ENCODE results near the gene SLC22A16.
A peak's percentile ranks its signal among the peaks of the same experiment; 100 is the strongest.
"Not testable (repeated sequence)": the region's sequence is repeated elsewhere in the genome, so short reads cannot be mapped to it uniquely, and the experiment has no call there.

SLC22A16 gene

DNA sequence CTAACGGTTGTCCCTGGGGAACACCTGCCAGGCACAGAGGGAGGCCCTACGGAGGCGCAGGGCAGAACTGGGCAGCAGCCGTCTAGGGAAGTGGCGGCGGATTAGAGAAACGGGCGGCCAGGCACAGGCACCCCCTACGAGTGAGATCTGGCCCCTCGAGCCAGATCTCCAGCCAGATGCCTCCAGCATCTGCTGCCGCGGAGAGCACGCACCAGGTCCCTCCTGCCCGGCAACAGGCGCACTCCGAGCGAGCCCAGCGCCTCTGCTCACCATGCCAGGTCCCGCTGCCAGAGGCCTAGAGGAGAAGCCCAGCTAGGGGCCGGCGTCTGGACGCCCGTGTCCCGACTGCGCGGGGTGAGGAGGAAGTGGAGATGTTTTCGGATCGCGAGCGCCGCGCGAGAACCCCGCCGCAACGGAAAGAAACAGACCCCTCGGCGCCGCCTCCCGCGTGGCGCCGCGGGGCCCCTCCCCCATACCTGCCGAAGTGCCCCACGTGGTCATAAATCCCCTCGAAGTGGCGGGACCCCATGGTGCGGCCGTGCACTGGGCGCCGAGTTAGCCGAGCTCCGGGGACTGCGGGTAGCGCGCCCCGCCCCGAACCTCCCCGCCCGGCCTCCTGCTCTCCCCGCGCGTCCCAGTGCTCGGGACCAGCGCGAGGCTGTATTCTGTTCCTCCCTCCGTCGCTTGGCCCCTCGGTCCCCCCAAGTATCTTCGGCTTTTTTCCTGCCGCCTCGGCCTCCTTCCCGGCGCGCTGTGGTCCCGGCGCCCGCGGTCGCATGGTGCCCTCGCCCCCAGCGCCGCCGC, at the start of gene SLC22A16:
SLC22A16 (minus strand) TSS at position 568 of the 804 bp plus-strand sequence; CDS start at position 529, 39 bp downstream.
- DNase-seq (ENCODE audit: low read depth in 2 of 2): no peak

DNA sequence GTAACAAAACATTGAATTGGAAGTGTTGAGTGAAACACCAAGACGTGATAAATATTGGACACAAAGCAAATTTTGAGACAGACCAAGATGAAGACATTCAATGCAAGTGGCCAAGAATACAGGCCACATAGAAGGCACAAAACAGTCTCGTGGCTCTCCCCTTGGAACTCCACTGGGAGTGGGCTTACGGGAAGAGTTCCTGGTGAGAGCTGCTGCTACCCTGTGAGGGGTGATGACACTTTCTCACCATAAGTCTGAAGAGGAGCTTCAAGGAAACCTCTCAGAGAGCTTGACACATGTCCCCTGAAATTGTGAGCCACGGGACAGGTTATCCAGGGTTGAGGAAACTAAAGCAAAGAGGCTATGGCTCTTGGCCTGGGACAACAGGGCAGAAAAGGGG, 48.6 kb upstream of the SLC22A16 start:
- no peak for DNase-seq (ENCODE audit: low read depth in 2 of 2)

DNA sequence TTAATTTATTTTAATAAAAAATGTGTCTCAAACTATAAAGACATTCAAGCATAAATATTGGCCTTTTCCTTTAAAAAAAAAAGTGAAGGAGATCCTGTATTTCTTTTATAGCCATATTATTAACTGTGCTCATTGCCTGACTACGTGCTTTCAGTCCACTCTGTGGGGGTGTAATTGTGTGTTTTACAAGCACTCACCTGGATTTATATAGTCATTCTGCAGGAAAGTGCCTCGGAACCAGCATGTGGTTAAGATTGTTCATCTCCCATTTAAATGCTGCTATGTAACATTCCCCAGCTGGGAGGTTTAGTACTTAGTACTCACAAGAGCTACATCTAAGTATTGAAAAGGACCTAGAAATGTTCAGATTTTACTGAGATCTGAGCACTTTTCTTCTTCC, 47.9 kb upstream of the SLC22A16 start:
- DNase-seq (ENCODE audit: low read depth in 2 of 2): no peak

GRCh38 chr6:110523451-110524021, 47.1 kb upstream of the SLC22A16 start:
- DNase-seq (ENCODE audit: low read depth in 2 of 2): no peak

- no peak for DNase-seq (ENCODE audit: low read depth in 2 of 2)
Observed at GRCh38 chr6:110522427-110522826, 46.0 kb upstream of the SLC22A16 start.

GRCh38 chr6:110520992-110521543, 44.7 kb upstream of the SLC22A16 start:
- DNase-seq (ENCODE audit: low read depth in 2 of 2): no peak

- no peak for DNase-seq (ENCODE audit: low read depth in 2 of 2)
Observed at GRCh38 chr6:110520209-110520965, 44.0 kb upstream of the SLC22A16 start.

GRCh38 chr6:110517601-110518281, 41.3 kb upstream of the SLC22A16 start:
- DNase-seq (ENCODE audit: low read depth in 2 of 2): no peak

GRCh38 chr6:110517034-110517433, 40.6 kb upstream of the SLC22A16 start:
- no peak for DNase-seq (ENCODE audit: low read depth in 2 of 2)

GRCh38 chr6:110514818-110515217, 38.4 kb upstream of the SLC22A16 start:
- DNase-seq (ENCODE audit: low read depth in 2 of 2): no peak

GRCh38 chr6:110512991-110513390, 36.6 kb upstream of the SLC22A16 start:
- no peak for DNase-seq (ENCODE audit: low read depth in 2 of 2)

DNA sequence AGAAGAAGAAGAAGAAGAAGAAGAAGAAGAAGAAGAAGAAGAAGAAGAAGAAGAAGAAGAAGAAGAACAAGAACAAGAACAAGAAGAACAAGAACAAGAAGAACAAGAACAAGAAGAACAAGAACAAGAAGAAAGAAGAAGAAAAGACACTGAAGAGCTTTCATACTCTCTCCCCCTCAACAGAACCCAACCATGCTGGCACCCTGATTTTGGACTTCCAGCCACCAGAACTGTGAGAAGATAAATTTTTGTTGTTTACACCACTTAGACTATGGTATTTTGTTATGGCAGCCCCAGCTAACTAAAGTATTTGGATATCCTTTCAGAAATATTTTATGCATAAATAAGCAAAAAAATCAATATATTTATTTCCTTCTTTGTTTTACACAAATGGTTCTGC, 36.1 kb upstream of the SLC22A16 start:
- DNase-seq (ENCODE audit: low read depth in 2 of 2): not testable (repeated sequence)

DNA sequence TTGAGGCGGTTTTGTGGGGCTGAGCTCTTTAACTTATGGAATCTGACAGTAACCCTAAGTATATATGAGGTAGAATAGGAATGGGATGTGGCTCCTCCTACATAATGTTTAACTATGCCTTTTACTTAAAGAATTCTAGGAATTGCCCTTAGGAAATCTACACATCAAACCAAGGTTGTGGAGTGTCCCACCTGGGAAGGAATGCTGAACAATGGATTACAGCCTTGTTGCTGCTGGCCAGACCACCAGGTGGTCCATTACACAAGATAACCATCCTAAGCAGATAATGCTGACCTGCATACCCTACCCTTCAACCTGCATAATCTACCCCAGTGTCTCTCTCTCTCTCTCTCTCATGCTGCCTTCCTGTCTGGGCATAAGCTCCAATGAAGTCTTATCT, 35.0 kb upstream of the SLC22A16 start:
- DNase-seq (ENCODE audit: low read depth in 2 of 2): no peak

- peak in 1 of 2 experiments; percentile 26 for DNase-seq (ENCODE audit: low read depth in 2 of 2)
Observed at GRCh38 chr6:110509617-110510241, 33.3 kb upstream of the SLC22A16 start.

GRCh38 chr6:110504891-110505290, 28.5 kb upstream of the SLC22A16 start:
- not testable (repeated sequence) for DNase-seq (ENCODE audit: low read depth in 2 of 2)

GRCh38 chr6:110495949-110496348, 19.5 kb upstream of the SLC22A16 start:
- DNase-seq (ENCODE audit: low read depth in 2 of 2): no peak

DNA sequence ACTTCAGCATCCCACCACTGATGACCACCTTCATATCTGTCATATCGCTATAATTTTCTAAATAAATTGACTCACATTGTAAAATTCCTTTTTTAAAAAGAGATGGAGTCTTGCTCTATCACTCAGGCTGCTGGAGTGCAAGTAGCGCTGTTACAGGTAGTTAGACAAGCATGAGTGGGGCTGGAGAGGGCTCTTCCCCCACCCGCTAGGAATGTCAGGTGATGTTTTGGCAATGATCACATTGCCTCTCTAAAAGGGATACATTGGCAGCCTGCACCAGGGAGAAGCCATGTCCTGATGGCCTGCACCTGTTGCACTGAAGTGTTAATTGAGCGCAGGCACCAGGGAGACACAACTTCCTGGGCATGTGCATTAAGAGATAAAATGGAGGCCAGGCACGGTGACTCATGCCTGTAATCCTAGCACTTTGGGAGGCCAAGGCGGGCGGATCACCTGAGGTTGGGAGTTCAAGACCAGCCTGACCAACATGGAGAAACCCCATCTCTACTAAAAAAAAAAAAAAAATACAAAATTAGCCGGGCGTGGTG, 16.9 kb upstream of the SLC22A16 start:
- no peak for DNase-seq (ENCODE audit: low read depth in 2 of 2)

GRCh38 chr6:110492584-110492983, 16.2 kb upstream of the SLC22A16 start:
- no peak for DNase-seq (ENCODE audit: low read depth in 2 of 2)

GRCh38 chr6:110491644-110492317, 15.4 kb upstream of the SLC22A16 start:
- no peak for DNase-seq (ENCODE audit: low read depth in 2 of 2)

DNA sequence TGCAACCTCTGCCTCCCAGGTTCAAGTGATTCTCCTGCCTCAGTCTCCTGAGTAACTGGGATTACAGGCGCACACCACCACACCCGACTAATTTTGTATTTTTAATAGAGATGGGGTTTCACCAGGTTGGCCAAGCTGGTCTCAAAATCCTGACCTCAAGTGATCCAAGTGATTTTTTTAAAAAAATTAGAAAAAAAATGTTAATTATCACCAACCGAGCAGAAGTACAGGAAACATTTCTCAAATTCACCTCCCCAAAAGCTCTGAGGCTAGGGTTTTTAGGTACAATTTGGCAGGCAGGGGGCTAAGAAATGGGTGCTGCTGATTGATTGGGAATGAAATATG, 14.9 kb upstream of the SLC22A16 start:
- DNase-seq (ENCODE audit: low read depth in 2 of 2): no peak

DNA sequence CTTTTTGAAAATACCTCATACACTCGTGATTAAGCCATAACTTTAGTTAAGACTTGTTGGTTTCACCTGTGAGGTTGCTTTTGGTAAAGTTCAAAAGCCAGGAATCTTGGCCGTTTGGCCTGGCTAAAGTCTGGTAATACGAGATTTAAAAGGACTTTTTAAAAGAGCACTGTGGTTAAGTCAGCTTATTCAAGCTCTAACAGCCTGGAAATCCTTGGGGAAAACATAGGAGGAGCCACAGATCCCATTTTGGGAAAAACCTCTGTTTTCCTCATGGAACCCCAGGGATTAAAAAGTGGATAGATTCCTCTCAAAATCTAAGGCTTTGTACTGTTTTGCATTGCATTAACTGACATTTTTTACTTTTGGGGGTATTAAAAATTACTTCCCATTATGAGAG, 13.7 kb upstream of the SLC22A16 start:
- DNase-seq (ENCODE audit: low read depth in 2 of 2): no peak

Data from fibroblast of skin of left biceps (primary cell).